ENCODE measurements around the gene DDC. TPM values are rescaled to one million over a fixed set of nuclear protein-coding genes. Genes with fewer than 3 reads are reported as not detected.

Gene DDC
- total RNA-seq, 4 donors from 2014 or later = 16.1 to 71.3 (median 42.5) TPM

- Histone ChIP-seq H3K27ac (no peak overlapping the region), H3K4me3 (peak overlapping the region in 1 of 4 donors; percentile 22), H3K36me3 (no peaks in the 10 kb centered on the region), H3K27me3 (no peaks in the 10 kb centered on the region), H3K4me1 (peaks cover 0 to 6% (median 6%) of the 10 kb centered on the region in 4 donors), H3K9me3 (no peaks in the 10 kb centered on the region)
- in situ Hi-C loops (cut with MboI; ENCODE audit: low pct_ligation_motif_present in 1 of 4, low pct_unique_long_range_greater_than_20kb in 1 of 4, low sequenced_read_pairs in 3 of 4) (loop anchor here (5.0 to 25.0 kb wide), 9 partner anchors 144 to 697 kb away; no protein-coding TSS in a partner anchor), intact Hi-C loops (cut with DNase I; ENCODE audit: low total_unique reads) (loop anchor here (2.0 to 5.0 kb wide), 3 partner anchors 211 to 694 kb away; no protein-coding TSS in a partner anchor)
- TF ChIP-seq POLR2AphosphoS5 (IDR thresholded peaks at IDR 0.05) (peak in 1 of 3 donors; percentile 21), EP300 (IDR thresholded peaks at IDR 0.05; ENCODE audit: low read depth) (no peak), CTCF (IDR thresholded peaks at IDR 0.05) (peak; percentile 85 to 90 (median 88))
- DNase-seq = peak; percentile 83
- 12 to 37% methylated on average over 4 to 28 of the region's 30 CpGs for WGBS, 2 donors (ENCODE audit: low coverage in 1 of 2)
Measured at GRCh38 chr7:50467817-50468610, 97.2 kb downstream of the DDC start.

GRCh38 chr7:50466815-50467585 is 98.2 kb downstream of the DDC start:
- no peaks in the 10 kb centered on the region for H3K27me3 ChIP-seq
- no peak for DNase-seq
- no peaks in the 10 kb centered on the region for H3K9me3 ChIP-seq
- WGBS, 2 donors (ENCODE audit: low coverage in 1 of 2) = 86 to 93% methylated on average over 10 to 11 of the region's 11 CpGs
- intact Hi-C loops (cut with DNase I; ENCODE audit: low total_unique reads) = loop anchor here (5.0 kb wide), 2 partner anchors 675 to 695 kb away; no protein-coding TSS in a partner anchor
- in situ Hi-C loops (cut with MboI; ENCODE audit: low pct_ligation_motif_present in 1 of 4, low pct_unique_long_range_greater_than_20kb in 1 of 4, low sequenced_read_pairs in 3 of 4) = loop anchor here (5.0 to 25.0 kb wide), 9 partner anchors 145 to 698 kb away; no protein-coding TSS in a partner anchor
- H3K27ac ChIP-seq = no peak overlapping the region
- peaks cover 0 to 6% (median 6%) of the 10 kb centered on the region in 4 donors for H3K4me1 ChIP-seq
- TF ChIP-seq CTCF (IDR thresholded peaks at IDR 0.05) = no peak
- TF ChIP-seq EP300 (IDR thresholded peaks at IDR 0.05; ENCODE audit: low read depth) = no peak
- TF ChIP-seq POLR2AphosphoS5 (IDR thresholded peaks at IDR 0.05) = no peak
- no peak for TF ChIP-seq POLR2A (IDR thresholded peaks at IDR 0.05)
- H3K4me3 ChIP-seq = no peak overlapping the region
- H3K36me3 ChIP-seq = no peaks in the 10 kb centered on the region

- Histone ChIP-seq H3K27ac (no peak overlapping the region), H3K4me3 (no peak overlapping the region), H3K36me3 (no peaks in the 10 kb centered on the region), H3K9me3 (no peaks in the 10 kb centered on the region), H3K27me3 (no peaks in the 10 kb centered on the region), H3K4me1 (peaks cover 0 to 4% (median 4%) of the 10 kb centered on the region in 4 donors)
- in situ Hi-C loops (cut with MboI; ENCODE audit: low pct_ligation_motif_present in 1 of 4, low pct_unique_long_range_greater_than_20kb in 1 of 4, low sequenced_read_pairs in 3 of 4) = loop anchor here (10.0 to 25.0 kb wide), 8 partner anchors 149 to 702 kb away; no protein-coding TSS in a partner anchor
- 95% methylated on average over 13 of the region's 13 CpGs; no CpG with 5 or more reads in 1 of the 2 donors for WGBS, 2 donors (ENCODE audit: low coverage in 1 of 2)
- intact Hi-C loops (cut with DNase I; ENCODE audit: low total_unique reads) = no loop called here
- TF ChIP-seq POLR2AphosphoS5 (IDR thresholded peaks at IDR 0.05) (no peak), EP300 (IDR thresholded peaks at IDR 0.05; ENCODE audit: low read depth) (no peak), POLR2A (IDR thresholded peaks at IDR 0.05) (no peak), CTCF (IDR thresholded peaks at IDR 0.05) (no peak)
- no peak for DNase-seq
Measured at GRCh38 chr7:50463035-50463434, 102.2 kb downstream of the DDC start.

GRCh38 chr7:50462361-50462760 is 102.8 kb downstream of the DDC start:
- H3K27me3 ChIP-seq = no peaks in the 10 kb centered on the region
- no peak overlapping the region for H3K4me3 ChIP-seq
- TF ChIP-seq CTCF (IDR thresholded peaks at IDR 0.05) (no peak), EP300 (IDR thresholded peaks at IDR 0.05; ENCODE audit: low read depth) (no peak)
- no peak overlapping the region for H3K27ac ChIP-seq
- 68 to 79% methylated on average over 4 of the region's 4 CpGs for WGBS, 2 donors (ENCODE audit: low coverage in 1 of 2)
- in situ Hi-C loops (cut with MboI; ENCODE audit: low pct_ligation_motif_present in 1 of 4, low pct_unique_long_range_greater_than_20kb in 1 of 4, low sequenced_read_pairs in 3 of 4) (loop anchor here (10.0 to 25.0 kb wide), 8 partner anchors 150 to 702 kb away; no protein-coding TSS in a partner anchor), intact Hi-C loops (cut with DNase I; ENCODE audit: low total_unique reads) (no loop called here)
- no peak for DNase-seq
- H3K9me3 ChIP-seq = no peaks in the 10 kb centered on the region
- H3K36me3 ChIP-seq = no peaks in the 10 kb centered on the region
- no peaks in the 10 kb centered on the region for H3K4me1 ChIP-seq
